ENCODE results near the gene PHC1. TPM values are rescaled to one million over a fixed set of nuclear protein-coding genes. Genes with fewer than 3 reads are reported as not detected.
"Not testable (repeated sequence)": the region's sequence is repeated elsewhere in the genome, so short reads cannot be mapped to it uniquely, and the experiment has no call there.

Gene PHC1
- polyA plus RNA-seq (2013, experiment 1 of 2) = 40.7 TPM
- polyA plus RNA-seq (2013, experiment 2 of 2) = 40.7 TPM

DNA sequence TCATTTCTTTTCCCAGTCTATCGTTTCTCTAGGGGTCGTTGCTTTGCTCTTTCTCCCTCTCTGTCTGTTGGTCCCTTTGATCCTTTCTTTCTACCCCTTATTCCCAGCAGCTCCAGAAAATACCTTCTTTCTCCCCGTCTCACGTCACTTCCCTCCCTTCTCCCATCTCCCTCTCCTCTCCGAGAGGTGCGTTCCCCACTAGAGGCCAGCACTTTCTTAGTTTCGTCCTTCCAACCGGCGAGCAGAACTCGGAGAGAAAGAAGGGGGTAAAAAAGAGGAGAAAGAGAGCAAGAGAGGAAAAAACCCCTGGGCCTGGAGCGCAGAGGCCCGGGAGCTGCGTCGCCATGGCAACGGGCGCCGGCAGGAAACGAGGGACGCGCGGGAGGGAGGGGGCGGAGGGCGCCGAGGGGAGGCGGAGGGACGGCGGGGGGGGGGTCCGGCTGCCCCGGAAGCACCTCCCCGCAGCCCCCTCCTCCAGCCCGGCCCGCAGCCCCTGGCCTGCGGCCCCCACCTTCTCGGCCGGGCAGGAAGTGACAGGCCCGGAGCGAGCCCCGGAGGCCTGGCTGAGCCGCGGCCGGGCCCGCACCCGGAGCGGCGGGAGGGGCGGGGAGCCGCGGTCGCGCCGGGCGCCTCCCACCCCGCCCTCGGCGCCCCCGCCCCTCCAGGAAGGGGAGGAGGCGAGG is at the start of gene PHC1:
TSS of gene PHC1 (plus strand) at position 477 of the 683 bp plus-strand sequence. CDS start 3,169 bp downstream, outside the sequence.
- H2BK5ac ChIP-seq (ENCODE audit: low read depth, low read length, poor library complexity, severe bottlenecking); H3K9me3 ChIP-seq (ENCODE audit: control insufficient read depth, low read length); H2AK5ac ChIP-seq (ENCODE audit: low read length, severe bottlenecking); H4K91ac ChIP-seq (ENCODE audit: low read length); H3K4me1 ChIP-seq (ENCODE audit: control insufficient read depth, insufficient read depth, low read depth, low read length); H3K27me3 ChIP-seq (ENCODE audit: control insufficient read depth in 1 of 2, insufficient read depth in 1 of 2, low read length in 2 of 2); H3K36me3 ChIP-seq (ENCODE audit: control insufficient read depth in 1 of 2, insufficient read depth in 2 of 2, low read depth in 1 of 2, low read length in 2 of 2); H3K79me1 ChIP-seq (replicated peaks; ENCODE audit: low read length, poor library complexity, severe bottlenecking): not testable (repeated sequence)
- H3K4me3 ChIP-seq (ENCODE audit: insufficient read depth in 1 of 2, low read depth in 1 of 2, low read length in 2 of 2) = peak within 1 kb of the TSS; percentile 74 to 96
- H3K18ac ChIP-seq (ENCODE audit: low read depth in 1 of 2, low read length in 2 of 2) = peak within 1 kb of the TSS; percentile 67 to 83
- H2AFZ ChIP-seq (ENCODE audit: low read depth, low read length) = peak within 1 kb of the TSS; percentile 1
- H3K4me2 ChIP-seq (ENCODE audit: low read length, poor library complexity, severe bottlenecking) = peak within 1 kb of the TSS; percentile 79
- H3K27ac ChIP-seq (ENCODE audit: low read length, poor library complexity, severe bottlenecking) = peak within 1 kb of the TSS; percentile 87
- peak within 1 kb of the TSS; percentile 33 for H2BK15ac ChIP-seq (ENCODE audit: low read depth, poor library complexity, severe bottlenecking)
- peak within 1 kb of the TSS in 1 of 2 experiments; percentile 74 for H2BK12ac ChIP-seq (ENCODE audit: low read length in 2 of 2)
- peak within 1 kb of the TSS; percentile 90 for H3K9ac ChIP-seq (ENCODE audit: low read length)
- peak within 1 kb of the TSS in 1 of 2 experiments; percentile 14 for H3K14ac ChIP-seq (ENCODE audit: low read length in 2 of 2)
- peak within 1 kb of the TSS in 1 of 2 experiments; percentile 40 for H3K23ac ChIP-seq (ENCODE audit: low read length in 2 of 2)
- H2BK120ac ChIP-seq (ENCODE audit: low read depth, low read length) = peak within 1 kb of the TSS; percentile 64
- H4K8ac ChIP-seq (ENCODE audit: low read length) = peak within 1 kb of the TSS; percentile 3
- peak within 1 kb of the TSS in 1 of 2 experiments; percentile 32 for H3K4ac ChIP-seq (ENCODE audit: low read depth in 1 of 2, low read length in 2 of 2)
- peak; percentile 88 for DNase-seq
- WGBS = 0% methylated on average over 8 of the region's 57 CpGs

DNA sequence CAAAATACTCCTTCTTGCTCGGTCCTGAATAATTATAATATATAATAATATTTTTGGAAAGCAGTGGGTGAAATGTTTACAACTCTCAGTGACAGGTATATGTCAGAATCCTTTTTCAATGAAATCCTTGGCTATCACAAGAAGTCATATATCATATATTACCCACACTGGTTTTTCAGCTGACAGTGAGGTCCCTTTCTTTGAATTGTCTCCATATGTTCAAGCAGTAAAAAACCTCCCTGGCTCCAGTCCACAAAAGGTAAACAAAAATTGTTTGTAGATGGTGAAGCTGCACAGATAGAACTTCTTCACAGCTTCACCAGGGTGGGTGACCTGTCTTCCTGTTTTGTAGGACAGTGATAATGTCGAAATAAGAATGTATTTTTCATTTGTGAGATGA is 47.9 kb upstream of the PHC1 start:
- Histone ChIP-seq H2AK5ac (ENCODE audit: low read length, severe bottlenecking) (no peak overlapping the region), H3K36me3 (ENCODE audit: control insufficient read depth in 1 of 2, insufficient read depth in 2 of 2, low read depth in 1 of 2, low read length in 2 of 2) (no peaks in the 10 kb centered on the region), H2BK15ac (ENCODE audit: low read depth, poor library complexity, severe bottlenecking) (no peak overlapping the region), H4K91ac (ENCODE audit: low read length) (no peak overlapping the region), H2BK12ac (ENCODE audit: low read length in 2 of 2) (no peak overlapping the region), H3K79me1 (replicated peaks; ENCODE audit: low read length, poor library complexity, severe bottlenecking) (no peaks in the 10 kb centered on the region), H3K9me3 (ENCODE audit: control insufficient read depth, low read length) (no peaks in the 10 kb centered on the region), H3K23ac (ENCODE audit: low read length in 2 of 2) (no peak overlapping the region), H3K27me3 (ENCODE audit: control insufficient read depth in 1 of 2, insufficient read depth in 1 of 2, low read length in 2 of 2) (no peaks in the 10 kb centered on the region), H4K8ac (ENCODE audit: low read length) (no peak overlapping the region), H3K18ac (ENCODE audit: low read depth in 1 of 2, low read length in 2 of 2) (no peak overlapping the region), H3K9ac (ENCODE audit: low read length) (no peak overlapping the region), H3K4ac (ENCODE audit: low read depth in 1 of 2, low read length in 2 of 2) (no peak overlapping the region), H3K14ac (ENCODE audit: low read length in 2 of 2) (no peak overlapping the region), H3K4me2 (ENCODE audit: low read length, poor library complexity, severe bottlenecking) (no peak overlapping the region), H2BK120ac (ENCODE audit: low read depth, low read length) (no peak overlapping the region), H3K4me3 (ENCODE audit: insufficient read depth in 1 of 2, low read depth in 1 of 2, low read length in 2 of 2) (no peak overlapping the region), H3K4me1 (ENCODE audit: control insufficient read depth, insufficient read depth, low read depth, low read length) (no peaks in the 10 kb centered on the region), H3K27ac (ENCODE audit: low read length, poor library complexity, severe bottlenecking) (no peak overlapping the region), H2AFZ (ENCODE audit: low read depth, low read length) (no peak overlapping the region), H2BK5ac (ENCODE audit: low read depth, low read length, poor library complexity, severe bottlenecking) (no peak overlapping the region)
- WGBS = no CpG with 5 or more reads among the region's 2 CpGs
- DNase-seq = no peak

DNA sequence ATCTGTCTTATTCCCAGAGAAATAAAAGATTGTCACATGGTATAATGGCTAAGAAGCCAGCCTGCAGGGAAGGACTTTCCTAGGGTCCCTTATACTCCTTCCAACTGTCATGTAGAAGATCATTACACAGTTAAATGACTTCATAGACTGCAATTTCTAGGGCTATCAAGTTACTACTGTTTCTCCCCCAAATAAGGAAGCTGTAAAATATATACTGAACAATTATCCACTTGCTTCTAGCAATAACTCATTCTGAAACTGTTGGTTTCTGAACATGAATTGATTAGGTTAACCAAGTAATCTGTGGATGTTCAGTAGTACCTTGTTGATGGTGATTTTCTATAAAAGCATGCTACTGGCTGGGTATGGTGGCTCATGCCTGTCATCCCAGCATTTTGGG is 47.3 kb upstream of the PHC1 start:
- Histone ChIP-seq H3K18ac (ENCODE audit: low read depth in 1 of 2, low read length in 2 of 2) (no peak overlapping the region), H2AFZ (ENCODE audit: low read depth, low read length) (no peak overlapping the region), H4K8ac (ENCODE audit: low read length) (no peak overlapping the region), H2BK5ac (ENCODE audit: low read depth, low read length, poor library complexity, severe bottlenecking) (no peak overlapping the region), H2BK120ac (ENCODE audit: low read depth, low read length) (no peak overlapping the region), H3K27me3 (ENCODE audit: control insufficient read depth in 1 of 2, insufficient read depth in 1 of 2, low read length in 2 of 2) (no peaks in the 10 kb centered on the region), H3K4me3 (ENCODE audit: insufficient read depth in 1 of 2, low read depth in 1 of 2, low read length in 2 of 2) (no peak overlapping the region), H2BK15ac (ENCODE audit: low read depth, poor library complexity, severe bottlenecking) (no peak overlapping the region), H3K4me2 (ENCODE audit: low read length, poor library complexity, severe bottlenecking) (no peak overlapping the region), H2AK5ac (ENCODE audit: low read length, severe bottlenecking) (no peak overlapping the region), H3K79me1 (replicated peaks; ENCODE audit: low read length, poor library complexity, severe bottlenecking) (no peaks in the 10 kb centered on the region), H3K23ac (ENCODE audit: low read length in 2 of 2) (no peak overlapping the region), H3K14ac (ENCODE audit: low read length in 2 of 2) (no peak overlapping the region), H3K4me1 (ENCODE audit: control insufficient read depth, insufficient read depth, low read depth, low read length) (no peaks in the 10 kb centered on the region), H3K36me3 (ENCODE audit: control insufficient read depth in 1 of 2, insufficient read depth in 2 of 2, low read depth in 1 of 2, low read length in 2 of 2) (no peaks in the 10 kb centered on the region), H2BK12ac (ENCODE audit: low read length in 2 of 2) (no peak overlapping the region), H3K9me3 (ENCODE audit: control insufficient read depth, low read length) (no peaks in the 10 kb centered on the region), H3K27ac (ENCODE audit: low read length, poor library complexity, severe bottlenecking) (no peak overlapping the region), H3K9ac (ENCODE audit: low read length) (no peak overlapping the region), H3K4ac (ENCODE audit: low read depth in 1 of 2, low read length in 2 of 2) (no peak overlapping the region), H4K91ac (ENCODE audit: low read length) (no peak overlapping the region)
- no peak for DNase-seq

DNA sequence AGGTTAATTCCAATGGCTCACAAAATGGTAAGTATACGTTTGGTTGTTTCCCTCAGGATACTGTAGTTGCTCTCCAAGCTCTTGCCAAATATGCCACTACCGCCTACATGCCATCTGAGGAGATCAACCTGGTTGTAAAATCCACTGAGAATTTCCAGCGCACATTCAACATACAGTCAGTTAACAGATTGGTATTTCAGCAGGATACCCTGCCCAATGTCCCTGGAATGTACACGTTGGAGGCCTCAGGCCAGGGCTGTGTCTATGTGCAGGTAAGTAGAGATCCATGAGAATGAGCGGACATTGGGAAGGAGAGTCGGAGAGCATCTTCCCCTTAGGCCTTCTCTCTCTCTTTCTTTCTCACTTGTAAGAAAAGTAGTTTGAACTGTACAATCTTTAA is 46.5 kb upstream of the PHC1 start:
- H3K27ac ChIP-seq (ENCODE audit: low read length, poor library complexity, severe bottlenecking) = no peak overlapping the region
- H2BK15ac ChIP-seq (ENCODE audit: low read depth, poor library complexity, severe bottlenecking) = no peak overlapping the region
- H2BK120ac ChIP-seq (ENCODE audit: low read depth, low read length) = no peak overlapping the region
- H3K9me3 ChIP-seq (ENCODE audit: control insufficient read depth, low read length) = no peaks in the 10 kb centered on the region
- H3K4me3 ChIP-seq (ENCODE audit: insufficient read depth in 1 of 2, low read depth in 1 of 2, low read length in 2 of 2) = no peak overlapping the region
- H3K4ac ChIP-seq (ENCODE audit: low read depth in 1 of 2, low read length in 2 of 2) = no peak overlapping the region
- H2AK5ac ChIP-seq (ENCODE audit: low read length, severe bottlenecking) = no peak overlapping the region
- no peak overlapping the region for H3K4me2 ChIP-seq (ENCODE audit: low read length, poor library complexity, severe bottlenecking)
- no peak overlapping the region for H2BK5ac ChIP-seq (ENCODE audit: low read depth, low read length, poor library complexity, severe bottlenecking)
- no peak overlapping the region for H2BK12ac ChIP-seq (ENCODE audit: low read length in 2 of 2)
- no peak overlapping the region for H3K18ac ChIP-seq (ENCODE audit: low read depth in 1 of 2, low read length in 2 of 2)
- H4K8ac ChIP-seq (ENCODE audit: low read length) = no peak overlapping the region
- no peaks in the 10 kb centered on the region for H3K27me3 ChIP-seq (ENCODE audit: control insufficient read depth in 1 of 2, insufficient read depth in 1 of 2, low read length in 2 of 2)
- H3K36me3 ChIP-seq (ENCODE audit: control insufficient read depth in 1 of 2, insufficient read depth in 2 of 2, low read depth in 1 of 2, low read length in 2 of 2) = no peaks in the 10 kb centered on the region
- no peak overlapping the region for H3K9ac ChIP-seq (ENCODE audit: low read length)
- no peak overlapping the region for H3K23ac ChIP-seq (ENCODE audit: low read length in 2 of 2)
- no peak for DNase-seq
- no peaks in the 10 kb centered on the region for H3K79me1 ChIP-seq (replicated peaks; ENCODE audit: low read length, poor library complexity, severe bottlenecking)
- H3K4me1 ChIP-seq (ENCODE audit: control insufficient read depth, insufficient read depth, low read depth, low read length) = no peaks in the 10 kb centered on the region
- WGBS = 97% methylated on average over 5 of the region's 6 CpGs
- peak overlapping the region in 1 of 2 experiments; percentile 59 for H3K14ac ChIP-seq (ENCODE audit: low read length in 2 of 2)
- no peak overlapping the region for H4K91ac ChIP-seq (ENCODE audit: low read length)
- H2AFZ ChIP-seq (ENCODE audit: low read depth, low read length) = no peak overlapping the region
